Measurements from ENCODE around the gene CELF4. TPM values are rescaled to one million over a fixed set of nuclear protein-coding genes. Genes with fewer than 3 reads are reported as not detected.
A peak's percentile ranks its signal among the peaks of the same experiment; 100 is the strongest.

The CELF4 gene
- total and polyA plus RNA-seq, 4 donors: 0.24 to 3.0 (median 1.3) TPM

- Histone ChIP-seq H3K4me3 (peak overlapping the region; percentile 22), H3K4me1 (ENCODE audit: control insufficient read depth in 5 of 5, insufficient read depth in 5 of 5, low read length in 5 of 5) (peaks cover 2 to 15% (median 6%) of the 10 kb centered on the region in 5 donors), H3K9me3 (ENCODE audit: control insufficient read depth in 4 of 4, insufficient read depth in 3 of 4, low read length in 3 of 4) (peaks cover 0 to 8% (median 0%) of the 10 kb centered on the region in 4 donors), H3K9ac (ENCODE audit: insufficient read depth in 1 of 2, low read length in 2 of 2) (peak overlapping the region in 1 of 2 donors; percentile 21), H3K27me3 (ENCODE audit: control insufficient read depth in 3 of 3, insufficient read depth in 3 of 3, low read length in 2 of 3) (peaks cover 4 to 38% (median 24%) of the 10 kb centered on the region in 3 donors), H3K36me3 (ENCODE audit: control insufficient read depth in 4 of 4, insufficient read depth in 4 of 4, low read length in 4 of 4) (no peaks in the 10 kb centered on the region), H3K27ac (ENCODE audit: low read depth in 1 of 2, low read length in 1 of 2) (no peak overlapping the region)
- DNase-seq: peak in 1 of 3 donors; percentile 26
- TF ChIP-seq CTCF (IDR thresholded peaks at IDR 0.05; ENCODE audit: control extremely low read depth, extremely low read depth): no peak
- ATAC-seq (ENCODE audit: insufficient read depth, low FRiP score): no peak
- WGBS, 2 donors: 3 to 4% methylated on average over 55 to 72 of the region's 72 CpGs
Measured at GRCh38 chr18:37567061-37567993, 1.7 kb upstream of the CELF4 start.

- peaks cover 4 to 38% (median 24%) of the 10 kb centered on the region in 3 donors for H3K27me3 ChIP-seq (ENCODE audit: control insufficient read depth in 3 of 3, insufficient read depth in 3 of 3, low read length in 2 of 3)
- peaks cover 2 to 15% (median 6%) of the 10 kb centered on the region in 5 donors for H3K4me1 ChIP-seq (ENCODE audit: control insufficient read depth in 5 of 5, insufficient read depth in 5 of 5, low read length in 5 of 5)
- H3K4me3 ChIP-seq: no peak overlapping the region
- DNase-seq (no peak), ATAC-seq (ENCODE audit: insufficient read depth, low FRiP score) (no peak)
- no peaks in the 10 kb centered on the region for H3K36me3 ChIP-seq (ENCODE audit: control insufficient read depth in 4 of 4, insufficient read depth in 4 of 4, low read length in 4 of 4)
- H3K27ac ChIP-seq (ENCODE audit: low read depth in 1 of 2, low read length in 1 of 2): no peak overlapping the region
- 1 to 2% methylated on average over 51 of the region's 51 CpGs for WGBS, 2 donors
- H3K9ac ChIP-seq (ENCODE audit: insufficient read depth in 1 of 2, low read length in 2 of 2): no peak overlapping the region
- no peak for TF ChIP-seq CTCF (IDR thresholded peaks at IDR 0.05; ENCODE audit: control extremely low read depth, extremely low read depth)
- H3K9me3 ChIP-seq (ENCODE audit: control insufficient read depth in 4 of 4, insufficient read depth in 3 of 4, low read length in 3 of 4): peaks cover 0 to 8% (median 0%) of the 10 kb centered on the region in 4 donors
Measured at GRCh38 chr18:37566479-37567060, 972 bp upstream of the CELF4 start.

- peaks cover 0 to 8% (median 0%) of the 10 kb centered on the region in 4 donors for H3K9me3 ChIP-seq (ENCODE audit: control insufficient read depth in 4 of 4, insufficient read depth in 3 of 4, low read length in 3 of 4)
- DNase-seq (peak; percentile 73 to 83 (median 80)), ATAC-seq (ENCODE audit: insufficient read depth, low FRiP score) (no peak)
- peaks cover 4 to 41% (median 24%) of the 10 kb centered on the region in 3 donors for H3K27me3 ChIP-seq (ENCODE audit: control insufficient read depth in 3 of 3, insufficient read depth in 3 of 3, low read length in 2 of 3)
- WGBS, 2 donors: 1% methylated on average over 45 to 49 of the region's 49 CpGs
- no peak overlapping the region for H3K27ac ChIP-seq (ENCODE audit: low read depth in 1 of 2, low read length in 1 of 2)
- TF ChIP-seq CTCF (IDR thresholded peaks at IDR 0.05; ENCODE audit: control extremely low read depth, extremely low read depth): no peak
- H3K4me1 ChIP-seq (ENCODE audit: control insufficient read depth in 5 of 5, insufficient read depth in 5 of 5, low read length in 5 of 5): peaks cover 2 to 15% (median 6%) of the 10 kb centered on the region in 5 donors
- H3K9ac ChIP-seq (ENCODE audit: insufficient read depth in 1 of 2, low read length in 2 of 2): no peak overlapping the region
- H3K36me3 ChIP-seq (ENCODE audit: control insufficient read depth in 4 of 4, insufficient read depth in 4 of 4, low read length in 4 of 4): no peaks in the 10 kb centered on the region
- no peak overlapping the region for H3K4me3 ChIP-seq
Measured at GRCh38 chr18:37565977-37566478, 430 bp upstream of the CELF4 start.
